Spleen (tissue), 11 donors: ENCODE results near the gene ARHGAP28. TPM values are rescaled to one million over a fixed set of nuclear protein-coding genes. Genes with fewer than 3 reads are reported as not detected.

Experiments
- DNase-seq: peaks from one replicate; pipeline ENCODE4 v3.0.0-alpha.2; 2020
- H3K27ac ChIP-seq, 8 donors: fragments of 200-600 bp; sonication (generic) in 7 of 8; 1 replicate in 4 of 8; 2 replicates in 4 of 8; pipeline versions ENCODE4 v1.5.0 to v1.8.0; 2016 to 2021; ENCODE audit warnings: inconsistent platforms in 4 of 8, mild to moderate bottlenecking in 4 of 8, moderate library complexity in 1 of 8
- H3K27me3 ChIP-seq, 7 donors: fragments of 200-600 bp; sonication (generic) in 6 of 7; replicated peaks in 1 of 7; 1 replicate in 4 of 7; 2 replicates in 3 of 7; pipeline versions ENCODE4 v1.5.0 to v1.8.0; 2016 to 2021; ENCODE audit warnings: inconsistent platforms in 3 of 7, mild to moderate bottlenecking in 1 of 7
- H3K36me3 ChIP-seq, 6 donors: fragments of 200-600 bp; sonication (generic) in 5 of 6; 1 replicate in 4 of 6; 2 replicates in 2 of 6; pipeline versions ENCODE4 v1.5.0 to v1.8.0; 2016 to 2021; ENCODE audit warnings: inconsistent platforms in 2 of 6
- H3K4me1 ChIP-seq, 6 donors: fragments of 200-600 bp; sonication (generic) in 5 of 6; 1 replicate in 3 of 6; 2 replicates in 3 of 6; pipeline versions ENCODE4 v1.5.0 to v1.8.0; 2016 to 2021; ENCODE audit warnings: inconsistent platforms in 3 of 6
- H3K4me3 ChIP-seq, 8 donors: fragments of 200-600 bp; sonication (generic) in 7 of 8; 1 replicate in 4 of 8; 2 replicates in 4 of 8; pipeline versions ENCODE4 v1.5.0 to v1.8.0; 2016 to 2021; ENCODE audit warnings: inconsistent platforms in 4 of 8, mild to moderate bottlenecking in 4 of 8, moderate library complexity in 2 of 8
- H3K9me3 ChIP-seq, 8 donors: fragments of 200-600 bp; sonication (generic) in 7 of 8; 1 replicate in 4 of 8; 2 replicates in 4 of 8; pipeline versions ENCODE4 v1.5.0 to v1.8.0; 2016 to 2021; ENCODE audit warnings: inconsistent platforms in 4 of 8
- POLR2A ChIP-seq, 3 donors: fragments of 450-650 bp; IDR thresholded peaks; one replicate each; pipeline ENCODE4 v1.5.1; 2017; ENCODE audit warnings: antibody characterized with exemption in 3 of 3, mild to moderate bottlenecking in 1 of 3
- POLR2AphosphoS5 ChIP-seq, 3 donors: sonication (generic); formaldehyde crosslinking; IDR thresholded peaks; one replicate each; pipeline ENCODE4 v1.5.1; 2017; ENCODE audit warnings: antibody characterized with exemption in 3 of 3
- whole genome bisulfite sequencing, 5 donors: extraction: QIAGEN DNeasy Blood & Tissue Kit in 3 of 5; methylation state at CpG; one replicate each; pipeline versions ENCODE4 v1.1.5 to v1.1.7; 2013 to 2018; 5-methylcytosine and 5-hydroxymethylcytosine counted together
- intact Hi-C: fragments of 100-400 bp; cut with DNase I; formaldehyde crosslinking; loops from one replicate; pipeline ENCODE4 v1.15.0; 2023; ENCODE audit warnings: low total_unique reads
- polyA plus RNA-seq, 3 donors: library from polyadenylated mRNA; stranded (reverse); fragments of 200-250 nt; gene quantifications; one replicate each; pipeline ENCODE4 v1.2.1, GENCODE V29; 2013
- total RNA-seq, 7 donors: library from RNA; depleted of rRNA in 3 of 7; stranded (reverse); fragments of >200 nt in 3 of 7; fragmentation: NEBNext Ultra II Directional in 4 of 7; extraction: Animal tissue kit (Norgen Biotek cat#: 25700) in 4 of 7; gene quantifications; one replicate each; pipeline versions ENCODE4 v1.1.0 to v1.2.1, GENCODE V29; 2016 to 2021
- TF ChIP-seq, protein P1 (sequence below), 11 experiments: fragments of 200-600 bp in 7 of 11; fragments of 450-650 bp in 4 of 11; sonication (generic) in 4 of 11; IDR thresholded peaks in 8 of 11; conservative IDR thresholded peaks in 3 of 11; 1 replicate in 7 of 11; 2 replicates in 4 of 11; pipeline versions ENCODE4 v1.4.0 to v1.8.0; 2016 to 2021; ENCODE audit warnings: antibody characterized with exemption in 11 of 11, inconsistent platforms in 4 of 11, mild to moderate bottlenecking in 1 of 11
- donor health status: healthy with polysubstance abuse.
- donor health status: DM: no; HTN: no; CAD: no; lungs with moderate emphysema.
- donor health status: DM: no; HTN: no; CAD: no.
- donor health status: Bipolar disorder and iron deficiency.
- donor health status: healthy.
- donor health status: DM: no; HTN: no; CAD: no.
- donor health status: DM: yes; HTN: yes; CAD: no.

Gene ARHGAP28
- total and polyA plus RNA-seq, 10 donors, result 1.9 to 78.3 (median 30.3) TPM

DNA sequence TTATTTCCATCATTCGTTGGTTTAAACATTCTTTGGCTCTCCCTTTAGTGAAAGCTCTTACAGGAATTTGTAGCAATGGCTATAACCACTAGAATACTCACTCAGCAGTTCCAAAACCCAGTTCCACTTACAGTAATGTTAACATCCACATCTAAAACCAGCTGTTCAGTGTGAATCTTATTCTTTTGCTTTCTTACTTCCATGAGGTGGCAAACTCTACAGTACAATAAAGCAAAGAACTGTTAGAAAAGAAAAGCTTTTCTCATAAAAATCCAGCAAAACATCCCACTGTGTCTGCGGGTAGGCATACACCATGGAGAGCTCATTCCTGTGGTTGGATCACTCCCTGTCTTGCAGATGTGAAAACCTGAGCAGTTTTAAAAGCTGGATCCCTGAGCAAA is 147.1 kb downstream of the ARHGAP28 start:
- Histone ChIP-seq H3K36me3 (peaks cover 0 to 26% (median 5%) of the 10 kb centered on the region in 6 donors), H3K9me3 (no peaks in the 10 kb centered on the region), H3K4me1 (peaks cover 0 to 8% (median 0%) of the 10 kb centered on the region in 6 donors), H3K4me3 (no peak overlapping the region), H3K27ac (no peak overlapping the region), H3K27me3 (no peaks in the 10 kb centered on the region)
- DNase-seq, result no peak
- intact Hi-C loops, result no loop called here
- WGBS, 5 donors, result 60 to 83% (median 68%) methylated on average over 2 of the region's 2 CpGs
- TF ChIP-seq, protein P1, sequence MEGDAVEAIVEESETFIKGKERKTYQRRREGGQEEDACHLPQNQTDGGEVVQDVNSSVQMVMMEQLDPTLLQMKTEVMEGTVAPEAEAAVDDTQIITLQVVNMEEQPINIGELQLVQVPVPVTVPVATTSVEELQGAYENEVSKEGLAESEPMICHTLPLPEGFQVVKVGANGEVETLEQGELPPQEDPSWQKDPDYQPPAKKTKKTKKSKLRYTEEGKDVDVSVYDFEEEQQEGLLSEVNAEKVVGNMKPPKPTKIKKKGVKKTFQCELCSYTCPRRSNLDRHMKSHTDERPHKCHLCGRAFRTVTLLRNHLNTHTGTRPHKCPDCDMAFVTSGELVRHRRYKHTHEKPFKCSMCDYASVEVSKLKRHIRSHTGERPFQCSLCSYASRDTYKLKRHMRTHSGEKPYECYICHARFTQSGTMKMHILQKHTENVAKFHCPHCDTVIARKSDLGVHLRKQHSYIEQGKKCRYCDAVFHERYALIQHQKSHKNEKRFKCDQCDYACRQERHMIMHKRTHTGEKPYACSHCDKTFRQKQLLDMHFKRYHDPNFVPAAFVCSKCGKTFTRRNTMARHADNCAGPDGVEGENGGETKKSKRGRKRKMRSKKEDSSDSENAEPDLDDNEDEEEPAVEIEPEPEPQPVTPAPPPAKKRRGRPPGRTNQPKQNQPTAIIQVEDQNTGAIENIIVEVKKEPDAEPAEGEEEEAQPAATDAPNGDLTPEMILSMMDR (IDR thresholded peaks at IDR 0.05 in 8 of 11, conservative IDR thresholded peaks at IDR 0.05 in 3 of 11), result no peak
- TF ChIP-seq POLR2A (IDR thresholded peaks at IDR 0.05), result no peak
- TF ChIP-seq POLR2AphosphoS5 (IDR thresholded peaks at IDR 0.05), result no peak

DNA sequence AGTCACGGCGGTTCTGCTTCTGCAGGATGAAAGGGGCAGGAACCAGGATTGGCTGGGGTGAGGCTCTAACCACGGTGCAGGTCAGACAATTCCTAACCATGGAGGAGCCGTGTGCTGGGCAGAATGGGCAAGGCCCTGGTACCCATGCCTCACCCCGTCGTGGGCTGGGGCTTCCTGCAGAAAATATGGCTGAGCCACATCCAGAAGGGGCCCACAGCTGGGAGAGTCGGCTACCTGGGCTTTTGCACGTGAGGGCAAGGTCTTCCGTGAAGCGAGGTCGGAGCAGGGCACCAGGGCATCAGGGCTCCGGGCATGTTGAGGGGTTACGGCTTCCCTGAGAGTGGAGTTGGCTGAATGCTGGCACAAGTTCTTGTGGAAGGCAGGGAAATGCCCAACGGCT is 147.8 kb downstream of the ARHGAP28 start:
- peaks cover 0 to 26% (median 5%) of the 10 kb centered on the region in 6 donors for H3K36me3 ChIP-seq
- intact Hi-C loops, result no loop called here

DNA sequence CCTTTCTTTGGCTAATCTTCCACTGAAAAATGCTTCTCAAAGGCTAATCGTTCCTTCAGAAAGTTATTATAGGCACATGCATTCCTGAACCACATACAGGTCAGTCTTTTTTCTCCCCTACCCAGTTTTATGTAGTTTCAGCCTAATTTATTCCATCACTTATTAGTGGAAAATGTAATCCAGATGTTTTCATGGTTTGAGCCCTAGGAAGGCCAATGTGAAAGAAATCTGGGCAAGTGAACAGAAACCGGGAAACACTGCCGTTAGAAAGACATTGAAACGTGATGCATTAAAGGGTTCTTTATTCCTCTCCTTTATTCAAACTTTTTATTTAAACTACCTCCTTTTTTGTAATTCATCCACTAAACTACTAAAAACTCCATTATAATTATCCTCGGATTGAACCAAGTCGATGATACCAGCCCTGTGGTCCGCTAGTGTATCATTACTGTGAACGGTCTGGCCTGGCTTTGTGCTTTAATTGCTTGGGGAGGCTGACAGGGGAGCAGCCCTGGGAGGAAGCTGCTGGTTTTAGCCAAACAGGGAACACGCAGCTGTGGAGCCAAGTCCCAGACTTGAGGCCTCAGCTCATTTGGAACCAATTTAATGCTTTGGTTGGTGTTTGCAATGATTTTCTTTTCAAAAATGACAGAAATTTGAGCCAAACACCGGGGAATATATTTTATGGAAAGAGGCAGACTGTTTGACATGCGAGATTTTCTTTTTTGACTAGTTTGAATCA is 149.2 kb downstream of the ARHGAP28 start:
- Histone ChIP-seq H3K4me1 (peaks cover 0 to 8% (median 0%) of the 10 kb centered on the region in 6 donors), H3K27me3 (no peaks in the 10 kb centered on the region), H3K36me3 (peaks cover 0 to 22% (median under 1%) of the 10 kb centered on the region in 6 donors), H3K9me3 (no peaks in the 10 kb centered on the region), H3K27ac (no peak overlapping the region), H3K4me3 (no peak overlapping the region)
- intact Hi-C loops, result no loop called here
- TF ChIP-seq POLR2AphosphoS5 (IDR thresholded peaks at IDR 0.05) (no peak), POLR2A (IDR thresholded peaks at IDR 0.05) (no peak)
- TF ChIP-seq, protein P1 (IDR thresholded peaks at IDR 0.05 in 8 of 11, conservative IDR thresholded peaks at IDR 0.05 in 3 of 11), result no peak
- DNase-seq, result no peak
- 81 to 89% (median 84%) methylated on average over 11 of the region's 11 CpGs for WGBS, 5 donors

More for the DNA sequence above, 147.8 kb downstream of the ARHGAP28 start:
- peak in 1 of 3 donors; percentile 27 for TF ChIP-seq POLR2AphosphoS5 (IDR thresholded peaks at IDR 0.05)
- TF ChIP-seq, protein P1 (IDR thresholded peaks at IDR 0.05 in 8 of 11, conservative IDR thresholded peaks at IDR 0.05 in 3 of 11), result no peak
- Histone ChIP-seq H3K4me1 (peaks cover 0 to 8% (median 0%) of the 10 kb centered on the region in 6 donors), H3K27ac (no peak overlapping the region), H3K4me3 (no peak overlapping the region), H3K9me3 (no peaks in the 10 kb centered on the region), H3K27me3 (no peaks in the 10 kb centered on the region)
- DNase-seq, result no peak
- 83 to 92% (median 86%) methylated on average over 14 of the region's 14 CpGs for WGBS, 5 donors

DNA sequence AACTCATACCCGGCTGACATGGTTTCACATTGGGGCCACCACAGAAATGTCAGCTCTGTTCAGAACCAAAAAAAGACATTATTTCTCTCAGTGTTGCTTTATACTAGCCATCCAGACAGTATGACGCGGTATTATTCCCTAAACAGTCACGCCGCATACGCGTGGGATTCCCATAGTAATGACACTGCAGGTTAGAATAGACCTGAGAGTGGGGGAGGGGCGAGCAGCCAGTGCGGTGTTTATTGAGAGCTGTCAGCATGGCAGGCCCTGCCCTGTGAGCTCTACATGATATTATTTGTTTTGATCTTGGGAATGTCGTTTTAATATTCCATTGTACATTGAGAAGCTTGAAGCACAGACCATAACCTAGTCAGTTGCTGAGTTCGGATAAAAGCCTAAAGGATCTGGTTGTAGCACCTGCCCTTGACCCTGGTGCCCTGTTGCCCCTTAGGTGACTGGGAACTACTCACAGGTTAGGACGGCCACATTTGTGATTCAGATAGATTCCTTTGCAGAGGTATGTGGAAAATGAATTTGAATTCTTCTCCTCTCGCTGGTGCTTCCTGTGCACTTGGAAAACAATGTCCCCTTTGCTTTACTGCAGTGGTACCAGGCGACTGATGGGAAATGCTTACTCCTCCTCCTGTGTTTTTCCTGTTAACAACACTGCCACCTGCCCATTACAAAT is 150.1 kb downstream of the ARHGAP28 start:
- TF ChIP-seq, protein P1 (IDR thresholded peaks at IDR 0.05 in 8 of 11, conservative IDR thresholded peaks at IDR 0.05 in 3 of 11), result no peak
- Histone ChIP-seq H3K27me3 (no peaks in the 10 kb centered on the region), H3K36me3 (peaks cover 0 to 13% (median 0%) of the 10 kb centered on the region in 6 donors), H3K4me1 (peaks cover 0 to 8% (median 0%) of the 10 kb centered on the region in 6 donors), H3K4me3 (no peak overlapping the region), H3K27ac (no peak overlapping the region), H3K9me3 (no peaks in the 10 kb centered on the region)
- WGBS, 5 donors, result 82 to 90% (median 86%) methylated on average over 14 of the region's 14 CpGs
- intact Hi-C loops, result loop anchor here (5.0 to 10.0 kb wide), 2 partner anchors 337 to 995 kb away; no protein-coding TSS in a partner anchor
- DNase-seq, result no peak
